GM19438 (cell line): Measurements from ENCODE around the gene CADM1.

ENCODE experiments used
- ATAC-seq: cut with Tn5 transposase; IDR thresholded peaks from one replicate; pipeline ENCODE4 v1.9.1; 2021; ENCODE audit warnings: low read depth; ENCODE audit not compliant: unreplicated experiment

The CADM1 gene

GRCh38 chr11:115518983-115519628 lies 14.9 kb upstream of the CADM1 start:
- ATAC-seq, result no peak

- no peak for ATAC-seq
These were observed 11.6 kb upstream of the CADM1 start for GRCh38 chr11:115515647-115516395.

- no peak for ATAC-seq
These were observed 2.9 kb upstream of the CADM1 start for GRCh38 chr11:115506954-115507675.

- ATAC-seq, result no peak
These were observed 960 bp upstream of the CADM1 start for GRCh38 chr11:115505175-115505574.

- no peak for ATAC-seq
These were observed 334 bp downstream of the CADM1 start for GRCh38 chr11:115503886-115504275.

GRCh38 chr11:115503083-115503885 lies 931 bp downstream of the CADM1 start:
- ATAC-seq, result no peak

- ATAC-seq, result no peak
These were observed 1.6 kb downstream of the CADM1 start for GRCh38 chr11:115502636-115503082.

- ATAC-seq, result no peak
These were observed 2.2 kb downstream of the CADM1 start for GRCh38 chr11:115501893-115502589.

- no peak for ATAC-seq
These were observed 2.7 kb downstream of the CADM1 start for GRCh38 chr11:115501502-115501892.

- ATAC-seq, result no peak
These were observed 3.4 kb downstream of the CADM1 start for GRCh38 chr11:115500547-115501501.

- no peak for ATAC-seq
These were observed 4.3 kb downstream of the CADM1 start for GRCh38 chr11:115499891-115500290.

- ATAC-seq, result no peak
These were observed 4.9 kb downstream of the CADM1 start for GRCh38 chr11:115499241-115499799.

GRCh38 chr11:115498354-115498753 lies 5.9 kb downstream of the CADM1 start:
- ATAC-seq, result no peak

- no peak for ATAC-seq
These were observed 6.9 kb downstream of the CADM1 start for GRCh38 chr11:115497303-115497702.

GRCh38 chr11:115496892-115497291 lies 7.3 kb downstream of the CADM1 start:
- no peak for ATAC-seq

GRCh38 chr11:115493905-115494304 lies 10.3 kb downstream of the CADM1 start:
- no peak for ATAC-seq

GRCh38 chr11:115493488-115493887 lies 10.7 kb downstream of the CADM1 start:
- ATAC-seq, result no peak

GRCh38 chr11:115489466-115489865 lies 14.7 kb downstream of the CADM1 start:
- no peak for ATAC-seq

GRCh38 chr11:115488945-115489344 lies 15.3 kb downstream of the CADM1 start:
- ATAC-seq, result no peak
